Keratinocyte (primary cell): ENCODE data around the gene AKR1C4. TPM values are rescaled to one million over a fixed set of nuclear protein-coding genes. Genes with fewer than 3 reads are reported as not detected.

Source experiments
- DNase-seq: peaks from one replicate; pipeline ENCODE4 v3.0.0-alpha.2; 2011; ENCODE audit warnings: low read depth, missing footprints, low spot score
- FAIRE-seq: peaks from 2 replicates; lab custom pipeline; 2011; peaks lifted over from hg19 to GRCh38; lab: Jason Lieb, UNC
- H2AFZ ChIP-seq: 2 replicates; pipeline ENCODE4 v1.6.0; 2012; ENCODE audit warnings: low read length, control low read depth, inconsistent platforms; ENCODE audit not compliant: control insufficient read depth
- H3K27ac ChIP-seq: 2 replicates; pipeline ENCODE4 v1.5.1; 2011; ENCODE audit warnings: low read length; ENCODE audit not compliant: control insufficient read depth, insufficient read depth
- H3K27me3 ChIP-seq: 3 replicates; pipeline ENCODE4 v1.6.0; 2011; ENCODE audit warnings: low read length; ENCODE audit not compliant: control insufficient read depth, insufficient read depth; ENCODE audit errors: extremely low read depth
- H3K36me3 ChIP-seq, 2 experiments: 2 replicates in 1 of 2; 3 replicates in 1 of 2; pipeline ENCODE4 v1.5.1; 2011; ENCODE audit warnings: low read length in 2 of 2, mild to moderate bottlenecking in 1 of 2; ENCODE audit not compliant: control insufficient read depth in 2 of 2, insufficient read depth in 2 of 2; ENCODE audit errors: extremely low read depth in 1 of 2
- H3K4me1 ChIP-seq: 3 replicates; pipeline ENCODE4 v1.5.1; 2011; ENCODE audit warnings: low read length; ENCODE audit not compliant: control insufficient read depth, insufficient read depth; ENCODE audit errors: extremely low read depth
- H3K4me2 ChIP-seq: 3 replicates; pipeline ENCODE4 v1.6.0; 2011; ENCODE audit warnings: low read depth, low read length; ENCODE audit not compliant: control insufficient read depth, insufficient read depth; ENCODE audit errors: extremely low read depth
- H3K4me3 ChIP-seq, 3 experiments: fragments of 200-600 bp in 1 of 3; sonication (generic) in 1 of 3; 2 replicates in 2 of 3; 3 replicates in 1 of 3; pipeline ENCODE4 v1.5.1; 2011 to 2016; ENCODE audit warnings: low read length in 3 of 3, mild to moderate bottlenecking in 3 of 3, control low read depth in 2 of 3, inconsistent platforms in 1 of 3, low read depth in 1 of 3, mixed read lengths in 1 of 3, mixed run types in 1 of 3, moderate library complexity in 1 of 3; ENCODE audit not compliant: control insufficient read depth in 2 of 3, insufficient read depth in 2 of 3; ENCODE audit errors: extremely low read depth in 1 of 3
- H3K79me2 ChIP-seq: 2 replicates; pipeline ENCODE4 v1.6.0; 2012; ENCODE audit warnings: low read length; ENCODE audit not compliant: control insufficient read depth, insufficient read depth
- H3K9ac ChIP-seq: 3 replicates; pipeline ENCODE4 v1.6.0; 2011; ENCODE audit warnings: low read length; ENCODE audit not compliant: control insufficient read depth, insufficient read depth; ENCODE audit errors: extremely low read depth
- H3K9me1 ChIP-seq: 3 replicates; pipeline ENCODE4 v1.6.0; 2011; ENCODE audit warnings: low read length; ENCODE audit not compliant: control insufficient read depth, insufficient read depth; ENCODE audit errors: extremely low read depth
- H3K9me3 ChIP-seq: 2 replicates; pipeline ENCODE4 v1.5.1; 2012; ENCODE audit warnings: low read depth, low read length; ENCODE audit not compliant: control insufficient read depth
- H4K20me1 ChIP-seq: 3 replicates; pipeline ENCODE4 v1.6.0; 2011; ENCODE audit warnings: low read length; ENCODE audit not compliant: control insufficient read depth, insufficient read depth; ENCODE audit errors: extremely low read depth
- EZH2 ChIP-seq: IDR thresholded peaks from one replicate; pipeline ENCODE4 v1.6.1; 2012; ENCODE audit warnings: inconsistent platforms, mild to moderate bottlenecking, low read length, moderate library complexity
- dilution Hi-C: fragments of 300-500 bp; cut with MboI; formaldehyde crosslinking; loops from one replicate; pipeline ENCODE4 v1.7.0; 2020; ENCODE audit warnings: low sequenced_read_pairs; ENCODE audit not compliant: extremely low pct_ligation_motif_present
- polyA plus RNA-seq, 5 experiments: library from polyadenylated mRNA; depleted of rRNA in 3 of 5; stranded (reverse) in 3 of 5; stranded (forward) in 1 of 5; unstranded in 1 of 5; fragments of >200 nt; gene quantifications; 1 replicate in 1 of 5; 2 replicates in 3 of 5; 3 replicates in 1 of 5; pipeline versions ENCODE4 v1.2.1 to v1.2.3, GENCODE V29; 2011 to 2012; ENCODE audit warnings: missing spikeins in 2 of 5, low read depth in 1 of 5, low replicate concordance in 1 of 5
- TF ChIP-seq, protein P1 (sequence below), 3 experiments: IDR thresholded peaks in 1 of 3; conservative IDR thresholded peaks in 1 of 3; optimal IDR thresholded peaks in 1 of 3; 2 replicates in 2 of 3; 3 replicates in 1 of 3; pipeline versions ENCODE3 to v1.5.1; 2011; ENCODE audit warnings: low read length in 3 of 3, mild to moderate bottlenecking in 3 of 3, moderate library complexity in 2 of 3, control low read depth in 1 of 3, inconsistent platforms in 1 of 3; ENCODE audit not compliant: insufficient read depth in 2 of 3; ENCODE audit errors: extremely low read depth in 1 of 3

Gene AKR1C4
- polyA plus RNA-seq, 1 donor (not counting 4 experiments of a cell fraction or from before 2014, with no cell fraction given), result not detected

- H3K4me1 ChIP-seq, result no peaks in the 10 kb centered on the region
- H3K9me1 ChIP-seq, result no peaks in the 10 kb centered on the region
- no peaks in the 10 kb centered on the region for H3K9me3 ChIP-seq
- H3K27ac ChIP-seq, result no peak overlapping the region
- H4K20me1 ChIP-seq, result no peaks in the 10 kb centered on the region
- H3K79me2 ChIP-seq, result no peaks in the 10 kb centered on the region
- no peak overlapping the region for H3K4me2 ChIP-seq
- H3K4me3 ChIP-seq, result no peak overlapping the region
- TF ChIP-seq, protein P1, sequence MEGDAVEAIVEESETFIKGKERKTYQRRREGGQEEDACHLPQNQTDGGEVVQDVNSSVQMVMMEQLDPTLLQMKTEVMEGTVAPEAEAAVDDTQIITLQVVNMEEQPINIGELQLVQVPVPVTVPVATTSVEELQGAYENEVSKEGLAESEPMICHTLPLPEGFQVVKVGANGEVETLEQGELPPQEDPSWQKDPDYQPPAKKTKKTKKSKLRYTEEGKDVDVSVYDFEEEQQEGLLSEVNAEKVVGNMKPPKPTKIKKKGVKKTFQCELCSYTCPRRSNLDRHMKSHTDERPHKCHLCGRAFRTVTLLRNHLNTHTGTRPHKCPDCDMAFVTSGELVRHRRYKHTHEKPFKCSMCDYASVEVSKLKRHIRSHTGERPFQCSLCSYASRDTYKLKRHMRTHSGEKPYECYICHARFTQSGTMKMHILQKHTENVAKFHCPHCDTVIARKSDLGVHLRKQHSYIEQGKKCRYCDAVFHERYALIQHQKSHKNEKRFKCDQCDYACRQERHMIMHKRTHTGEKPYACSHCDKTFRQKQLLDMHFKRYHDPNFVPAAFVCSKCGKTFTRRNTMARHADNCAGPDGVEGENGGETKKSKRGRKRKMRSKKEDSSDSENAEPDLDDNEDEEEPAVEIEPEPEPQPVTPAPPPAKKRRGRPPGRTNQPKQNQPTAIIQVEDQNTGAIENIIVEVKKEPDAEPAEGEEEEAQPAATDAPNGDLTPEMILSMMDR (optimal IDR thresholded peaks at IDR 0.05 in 1 of 3, IDR thresholded peaks at IDR 0.05 in 1 of 3, conservative IDR thresholded peaks at IDR 0.05 in 1 of 3; ENCODE audit: extremely low read depth in 1 of 3, insufficient read depth in 2 of 3, low read length in 3 of 3), result no peak
- TF ChIP-seq EZH2, result no peak
- H3K36me3 ChIP-seq, result no peaks in the 10 kb centered on the region
- H3K9ac ChIP-seq, result no peak overlapping the region
- dilution Hi-C loops, result no loop called here
- H2AFZ ChIP-seq, result no peak overlapping the region
- no peaks in the 10 kb centered on the region for H3K27me3 ChIP-seq
- FAIRE-seq (no peak), DNase-seq (no peak)
These were observed 12.7 kb upstream of the AKR1C4 start for GRCh38 chr10:5183923-5184322.

- FAIRE-seq (peak; percentile 5), DNase-seq (no peak)
- Histone ChIP-seq H3K4me3 (no peak within 1 kb of the TSS), H4K20me1 (no peaks in the 10 kb centered on the region), H3K9me1 (no peaks in the 10 kb centered on the region), H3K9me3 (no peaks in the 10 kb centered on the region), H3K36me3 (no peaks in the 10 kb centered on the region), H3K4me2 (no peak within 1 kb of the TSS), H2AFZ (no peak within 1 kb of the TSS), H3K79me2 (no peaks in the 10 kb centered on the region), H3K27ac (no peak within 1 kb of the TSS), H3K4me1 (no peaks in the 10 kb centered on the region), H3K9ac (no peak within 1 kb of the TSS), H3K27me3 (no peaks in the 10 kb centered on the region)
- dilution Hi-C loops, result no loop called here
- TF ChIP-seq, protein P1 (optimal IDR thresholded peaks at IDR 0.05 in 1 of 3, IDR thresholded peaks at IDR 0.05 in 1 of 3, conservative IDR thresholded peaks at IDR 0.05 in 1 of 3; ENCODE audit: extremely low read depth in 1 of 3, insufficient read depth in 2 of 3, low read length in 3 of 3), result no peak
- TF ChIP-seq EZH2, result no peak
These were observed 11.5 kb upstream of the AKR1C4 start, which contains the start of gene AKR1C8 for GRCh38 chr10:5184987-5185775. AKR1C8 (minus strand) TSS chr10:5185150; CDS start chr10:5185104, 46 bp downstream.
